Activated CD8-positive, alpha-beta T cell treated with anti-CD3 and anti-CD28 coated beads for 36 hours (primary cell): ENCODE measurements around the gene CYP4A22. TPM values are rescaled to one million over a fixed set of nuclear protein-coding genes. Genes with fewer than 3 reads are reported as not detected.

Experiments used
- ATAC-seq: fragments of 200-7000 bp; cut with Tn5 transposase; one replicate; pipeline ENCODE4 v1.10.0; 2021; ENCODE audit warnings: mild to moderate bottlenecking, moderate library complexity
- CTCF ChIA-PET: fragments of 350-600 bp; sonication (Branson Sonifier 250); formaldehyde crosslinking; loops from one replicate; lab custom pipeline; 2021; ENCODE audit warnings: antibody characterized with exemption; lab: Charles Lee
- POLR2A ChIA-PET: fragments of 350-600 bp; sonication (Branson Sonifier 250); formaldehyde crosslinking; loops from one replicate; lab custom pipeline; 2021; ENCODE audit warnings: antibody characterized with exemption; lab: Charles Lee
- DNase-seq: peaks from one replicate; pipeline ENCODE4 v3.0.0-alpha.2; 2020
- H3K27ac Mint-ChIP-seq: one replicate; pipeline ENCODE4 v1.8.0; 2021; ENCODE audit warnings: mild to moderate bottlenecking, mixed read lengths
- H3K27me3 Mint-ChIP-seq: one replicate; pipeline ENCODE4 v1.8.0; 2021; ENCODE audit warnings: mixed read lengths
- H3K36me3 Mint-ChIP-seq: one replicate; pipeline ENCODE4 v1.8.0; 2021; ENCODE audit warnings: low read depth, mixed read lengths
- H3K4me1 Mint-ChIP-seq: one replicate; pipeline ENCODE4 v1.8.0; 2021; ENCODE audit warnings: low read depth, mixed read lengths
- H3K4me3 Mint-ChIP-seq: one replicate; pipeline ENCODE4 v1.8.0; 2021; ENCODE audit warnings: mild to moderate bottlenecking, moderate library complexity, mixed read lengths
- H3K9me3 Mint-ChIP-seq: one replicate; pipeline ENCODE4 v1.8.0; 2021; ENCODE audit warnings: mixed read lengths
- CTCF ChIP-seq: fragments of 200-600 bp; IDR thresholded peaks from one replicate; pipeline ENCODE4 v1.8.0; 2022; ENCODE audit warnings: antibody characterized with exemption, mild to moderate bottlenecking
- intact Hi-C: fragments of 100-400 bp; cut with micrococcal nuclease; formaldehyde crosslinking; loops from one replicate; pipeline ENCODE4 v1.10.0; 2022
- total RNA-seq, 2 experiments: library from RNA; stranded (reverse); gene quantifications; one replicate each; pipeline ENCODE4 v1.2.3, GENCODE V29; 2021

The CYP4A22 gene
- total RNA-seq, 2 experiments from 2014 or later: not detected

GRCh38 chr1:47179988-47180563, 42.8 kb downstream of the CYP4A22 start:
- ATAC-seq (no peak), DNase-seq (no peak)
- no peak for TF ChIP-seq CTCF
- ChIA-PET CTCF (interaction anchor here (1.0 to 4.8 kb wide), 12 partner anchors 10 to 558 kb away, joined by 3 to 61 read pairs (median 6); partner anchors contain the start of gene PDZK1IP1), POLR2A (interaction anchor here (0.8 to 1.4 kb wide), 2 partner anchors 13 to 239 kb away, joined by 3 to 4 read pairs; no protein-coding TSS in a partner anchor)
- H3K27ac Mint-ChIP-seq: no peak overlapping the region
- peaks cover 8% of the 10 kb centered on the region for H3K4me1 Mint-ChIP-seq
- H3K4me3 Mint-ChIP-seq: no peak overlapping the region
- H3K36me3 Mint-ChIP-seq: no peaks in the 10 kb centered on the region
- intact Hi-C loops: no loop called here
- H3K27me3 Mint-ChIP-seq: peaks cover 20% of the 10 kb centered on the region
- no peaks in the 10 kb centered on the region for H3K9me3 Mint-ChIP-seq

- Mint-ChIP-seq H3K4me1 (peaks cover 6% of the 10 kb centered on the region), H3K36me3 (no peaks in the 10 kb centered on the region), H3K9me3 (no peaks in the 10 kb centered on the region), H3K27me3 (peaks cover 23% of the 10 kb centered on the region), H3K4me3 (no peak overlapping the region), H3K27ac (no peak overlapping the region)
- TF ChIP-seq CTCF: no peak
- no peak for ATAC-seq
- intact Hi-C loops: no loop called here
- no peak for DNase-seq
- ChIA-PET CTCF (interaction anchor here (1.2 to 4.8 kb wide), 6 partner anchors 9 to 557 kb away, joined by 3 to 61 read pairs (median 8); partner anchors contain the start of gene PDZK1IP1), POLR2A (no interaction called here)
Measured at GRCh38 chr1:47180603-47181094, 43.4 kb downstream of the CYP4A22 start.

GRCh38 chr1:47181095-47181954, 44.1 kb downstream of the CYP4A22 start:
- intact Hi-C loops: no loop called here
- ChIA-PET CTCF (interaction anchor here (1.2 to 4.8 kb wide), 4 partner anchors 9 to 556 kb away, joined by 3 to 61 read pairs (median 6); partner anchors contain the start of gene PDZK1IP1), POLR2A (no interaction called here)
- DNase-seq (no peak), ATAC-seq (no peak)
- Mint-ChIP-seq H3K4me1 (peaks cover 6% of the 10 kb centered on the region), H3K27ac (no peak overlapping the region), H3K27me3 (peaks cover 23% of the 10 kb centered on the region), H3K36me3 (no peaks in the 10 kb centered on the region), H3K4me3 (no peak overlapping the region), H3K9me3 (no peaks in the 10 kb centered on the region)
- TF ChIP-seq CTCF: no peak

GRCh38 chr1:47181955-47182675, 44.9 kb downstream of the CYP4A22 start:
- CTCF ChIA-PET: interaction anchor here (1.3 to 4.8 kb wide), 4 partner anchors 8 to 81 kb away, joined by 5 to 61 read pairs (median 17); partner anchors contain the start of gene PDZK1IP1
- Mint-ChIP-seq H3K27me3 (peaks cover 21% of the 10 kb centered on the region), H3K4me3 (no peak overlapping the region), H3K9me3 (no peaks in the 10 kb centered on the region), H3K4me1 (peaks cover 6% of the 10 kb centered on the region), H3K27ac (no peak overlapping the region), H3K36me3 (no peaks in the 10 kb centered on the region)
- POLR2A ChIA-PET: no interaction called here
- ATAC-seq: no peak
- intact Hi-C loops: no loop called here
- TF ChIP-seq CTCF: no peak
- no peak for DNase-seq
